ENCODE data around the gene ECHS1. TPM values are rescaled to one million over a fixed set of nuclear protein-coding genes. Genes with fewer than 3 reads are reported as not detected.

ECHS1 gene
- total RNA-seq, 1 experiment from 2014 or later = 37.3 TPM

DNA sequence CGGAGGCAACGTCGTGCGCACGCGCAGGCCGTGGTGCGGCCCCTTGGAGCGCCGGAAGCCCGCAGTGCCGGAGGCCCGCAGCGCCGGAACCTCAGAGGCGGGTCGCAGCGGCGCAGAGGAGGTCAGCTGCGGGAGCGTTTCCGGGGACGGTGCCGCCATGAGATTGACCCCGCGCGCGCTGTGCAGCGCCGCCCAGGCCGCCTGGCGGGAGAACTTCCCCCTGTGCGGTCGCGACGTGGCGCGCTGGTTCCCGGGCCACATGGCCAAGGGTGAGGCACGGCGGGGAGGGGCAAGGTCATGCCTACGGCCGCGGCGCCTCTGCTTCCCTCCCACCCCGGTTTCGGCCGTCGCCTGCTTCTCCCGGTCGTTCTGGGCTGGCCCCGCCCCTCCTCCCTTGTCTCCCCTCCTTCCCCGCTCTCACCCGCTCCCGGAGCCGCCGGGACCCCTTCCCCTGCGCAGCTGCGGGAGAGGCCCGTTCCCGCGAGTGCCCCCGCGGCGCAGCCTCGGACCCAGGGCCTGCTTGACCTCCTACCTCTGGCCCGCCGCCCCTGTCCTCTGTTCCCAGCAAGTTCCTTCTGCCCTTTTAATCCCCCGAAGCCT lies 21.0 kb upstream of the ECHS1 start, which contains the start of gene MTG1:
Gene MTG1 (plus strand): TSS at position 94 of the 600 bp plus-strand sequence. CDS start 64 bp downstream, at position 158.
- peak within 1 kb of the TSS; percentile 56; the same call in 1 of the 2 replicates for H2AFZ ChIP-seq (ENCODE audit: low read length)
- no peaks in the 10 kb centered on the region for H3K27me3 ChIP-seq (ENCODE audit: low read length)
- H3K9ac ChIP-seq (ENCODE audit: low read length) = peak within 1 kb of the TSS; percentile 96
- H4K20me1 ChIP-seq (ENCODE audit: insufficient read depth, low read depth, low read length) = no peaks in the 10 kb centered on the region
- peak within 1 kb of the TSS; percentile 97 for H3K4me2 ChIP-seq (ENCODE audit: low read depth, low read length, poor library complexity, severe bottlenecking)
- peak within 1 kb of the TSS; percentile 56; the same call in 1 of the 2 replicates for H3K27ac ChIP-seq (ENCODE audit: low read length)
- DNase-seq = peak; percentile 99
- peak within 1 kb of the TSS; percentile 98 for H3K4me3 ChIP-seq (ENCODE audit: low read length)
- peaks cover 43% of the 10 kb centered on the region for H3K4me1 ChIP-seq (ENCODE audit: low read length)
- no peaks in the 10 kb centered on the region for H3K9me3 ChIP-seq (ENCODE audit: low read length)
- peaks cover 12% of the 10 kb centered on the region for H3K36me3 ChIP-seq (ENCODE audit: insufficient read depth, low read length)
- peaks cover 34% of the 10 kb centered on the region for H3K79me2 ChIP-seq (ENCODE audit: low read length)
- H3K9me2 ChIP-seq (replicated peaks; ENCODE audit: insufficient read depth, low read length) = no peaks in the 10 kb centered on the region

DNA sequence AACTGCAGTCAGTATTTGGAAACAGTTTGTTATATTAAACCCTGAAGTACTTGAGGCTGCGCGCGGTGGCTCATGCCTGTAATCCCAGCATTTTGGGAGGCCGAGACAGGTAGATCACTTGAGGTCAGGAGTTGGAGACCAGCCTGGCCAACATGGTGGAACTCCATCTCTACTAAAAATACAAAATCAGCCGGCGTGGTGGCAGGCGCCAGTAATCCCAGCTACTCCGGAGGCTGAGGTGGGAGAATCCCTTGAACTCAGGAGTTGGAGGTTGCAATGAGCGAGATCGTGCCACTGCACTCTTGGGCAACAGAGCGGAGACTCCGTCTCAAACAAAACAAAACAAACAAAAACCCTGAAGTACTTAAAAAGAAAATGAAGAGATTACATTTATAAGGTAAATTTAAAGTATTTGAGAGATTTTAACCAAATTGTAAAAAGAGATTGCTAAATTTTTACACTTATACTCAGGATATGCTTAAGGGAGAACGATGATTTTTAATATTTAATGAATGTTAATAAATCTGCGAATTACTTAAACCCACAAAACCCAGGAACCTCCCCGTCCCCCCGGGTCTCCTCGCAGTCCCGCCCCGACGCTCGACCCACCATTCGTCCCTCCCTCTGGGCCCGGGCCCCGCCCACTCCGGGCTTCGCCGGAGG lies 20.4 kb upstream of the ECHS1 start:
- Histone ChIP-seq H3K4me3 (ENCODE audit: low read length) (peak overlapping the region; percentile 33), H3K9ac (ENCODE audit: low read length) (peak overlapping the region; percentile 46), H3K36me3 (ENCODE audit: insufficient read depth, low read length) (peaks cover 12% of the 10 kb centered on the region), H2AFZ (ENCODE audit: low read length) (0 out of 2 replicates have a peak overlapping the region, but pooled peaks have one; percentile 51), H3K27ac (ENCODE audit: low read length) (no peak overlapping the region), H3K27me3 (ENCODE audit: low read length) (no peaks in the 10 kb centered on the region), H3K4me2 (ENCODE audit: low read depth, low read length, poor library complexity, severe bottlenecking) (peak overlapping the region; percentile 70), H3K79me2 (ENCODE audit: low read length) (peaks cover 33% of the 10 kb centered on the region), H3K9me2 (replicated peaks; ENCODE audit: insufficient read depth, low read length) (no peaks in the 10 kb centered on the region), H3K9me3 (ENCODE audit: low read length) (no peaks in the 10 kb centered on the region), H4K20me1 (ENCODE audit: insufficient read depth, low read depth, low read length) (no peaks in the 10 kb centered on the region), H3K4me1 (ENCODE audit: low read length) (peaks cover 47% of the 10 kb centered on the region)
- no peak for DNase-seq

DNA sequence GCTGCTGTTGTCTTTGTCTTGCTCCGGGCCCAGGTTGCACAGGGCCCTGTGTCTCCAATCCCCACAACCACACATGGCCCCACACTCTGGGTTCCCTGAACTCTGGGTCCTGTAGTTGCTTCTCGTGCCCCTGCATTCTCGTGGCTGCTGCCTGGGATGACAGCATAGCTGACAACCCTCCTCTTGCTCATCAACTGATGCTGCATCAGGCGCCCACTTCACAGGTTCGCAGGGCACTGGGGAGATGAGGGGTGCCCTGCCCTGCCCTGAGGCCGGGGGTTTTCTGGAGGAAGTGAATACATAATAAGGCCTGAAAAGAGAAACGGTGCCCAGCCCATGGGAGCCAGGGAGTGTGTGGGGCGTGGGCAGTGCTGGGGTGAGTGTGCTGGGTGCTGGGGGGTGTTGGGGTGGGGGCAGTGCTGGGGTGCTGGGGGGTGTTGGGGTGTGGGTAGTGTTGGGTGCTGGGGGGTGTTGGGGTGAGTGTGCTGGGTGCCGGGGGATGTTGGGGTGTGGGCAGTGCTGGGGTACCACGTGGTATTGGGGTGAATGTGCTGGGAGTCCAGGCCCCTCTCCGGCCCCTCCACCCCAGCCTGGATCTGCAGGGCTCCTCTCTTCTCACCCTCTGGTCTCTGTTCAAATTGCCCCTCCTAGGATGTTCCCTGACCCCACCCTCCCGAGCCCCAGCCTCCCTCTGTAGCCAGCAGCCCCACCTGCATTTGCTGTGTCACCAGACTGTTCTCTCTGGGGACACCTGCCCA lies 18.8 kb upstream of the ECHS1 start:
- Histone ChIP-seq H3K4me2 (ENCODE audit: low read depth, low read length, poor library complexity, severe bottlenecking) (no peak overlapping the region), H3K9me2 (replicated peaks; ENCODE audit: insufficient read depth, low read length) (no peaks in the 10 kb centered on the region), H3K9me3 (ENCODE audit: low read length) (no peaks in the 10 kb centered on the region), H4K20me1 (ENCODE audit: insufficient read depth, low read depth, low read length) (no peaks in the 10 kb centered on the region), H3K27ac (ENCODE audit: low read length) (no peak overlapping the region), H3K36me3 (ENCODE audit: insufficient read depth, low read length) (peaks cover 9% of the 10 kb centered on the region), H3K27me3 (ENCODE audit: low read length) (no peaks in the 10 kb centered on the region), H3K9ac (ENCODE audit: low read length) (no peak overlapping the region), H3K79me2 (ENCODE audit: low read length) (peaks cover 25% of the 10 kb centered on the region), H3K4me3 (ENCODE audit: low read length) (no peak overlapping the region), H2AFZ (ENCODE audit: low read length) (no peak overlapping the region), H3K4me1 (ENCODE audit: low read length) (peaks cover 52% of the 10 kb centered on the region)
- DNase-seq = no peak

DNA sequence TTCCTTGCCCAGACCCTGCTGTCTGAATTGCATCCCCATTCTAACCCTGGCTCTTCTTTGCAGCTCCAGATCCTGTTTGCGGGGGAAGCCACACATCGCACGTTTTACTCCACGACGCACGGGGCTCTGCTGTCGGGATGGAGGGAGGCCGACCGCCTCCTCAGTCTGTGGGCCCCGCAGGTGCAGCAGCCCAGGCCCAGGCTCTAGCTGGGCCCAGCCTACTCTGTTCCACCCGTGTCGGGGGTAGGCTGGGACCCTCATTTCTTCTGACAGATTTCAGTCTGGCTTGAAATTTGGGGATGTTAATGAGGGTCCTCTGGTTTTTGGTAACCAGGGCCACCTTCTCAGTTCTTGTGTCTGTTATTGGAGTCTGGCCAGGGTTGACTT lies 18.1 kb upstream of the ECHS1 start:
- Histone ChIP-seq H3K4me3 (ENCODE audit: low read length) (no peak overlapping the region), H3K4me2 (ENCODE audit: low read depth, low read length, poor library complexity, severe bottlenecking) (no peak overlapping the region), H3K79me2 (ENCODE audit: low read length) (peaks cover 22% of the 10 kb centered on the region), H3K9me2 (replicated peaks; ENCODE audit: insufficient read depth, low read length) (no peaks in the 10 kb centered on the region), H3K9me3 (ENCODE audit: low read length) (no peaks in the 10 kb centered on the region), H3K9ac (ENCODE audit: low read length) (no peak overlapping the region), H3K27me3 (ENCODE audit: low read length) (no peaks in the 10 kb centered on the region), H3K4me1 (ENCODE audit: low read length) (peaks cover 52% of the 10 kb centered on the region), H2AFZ (ENCODE audit: low read length) (no peak overlapping the region), H3K36me3 (ENCODE audit: insufficient read depth, low read length) (peaks cover 7% of the 10 kb centered on the region), H4K20me1 (ENCODE audit: insufficient read depth, low read depth, low read length) (no peaks in the 10 kb centered on the region), H3K27ac (ENCODE audit: low read length) (no peak overlapping the region)
- DNase-seq = no peak

DNA sequence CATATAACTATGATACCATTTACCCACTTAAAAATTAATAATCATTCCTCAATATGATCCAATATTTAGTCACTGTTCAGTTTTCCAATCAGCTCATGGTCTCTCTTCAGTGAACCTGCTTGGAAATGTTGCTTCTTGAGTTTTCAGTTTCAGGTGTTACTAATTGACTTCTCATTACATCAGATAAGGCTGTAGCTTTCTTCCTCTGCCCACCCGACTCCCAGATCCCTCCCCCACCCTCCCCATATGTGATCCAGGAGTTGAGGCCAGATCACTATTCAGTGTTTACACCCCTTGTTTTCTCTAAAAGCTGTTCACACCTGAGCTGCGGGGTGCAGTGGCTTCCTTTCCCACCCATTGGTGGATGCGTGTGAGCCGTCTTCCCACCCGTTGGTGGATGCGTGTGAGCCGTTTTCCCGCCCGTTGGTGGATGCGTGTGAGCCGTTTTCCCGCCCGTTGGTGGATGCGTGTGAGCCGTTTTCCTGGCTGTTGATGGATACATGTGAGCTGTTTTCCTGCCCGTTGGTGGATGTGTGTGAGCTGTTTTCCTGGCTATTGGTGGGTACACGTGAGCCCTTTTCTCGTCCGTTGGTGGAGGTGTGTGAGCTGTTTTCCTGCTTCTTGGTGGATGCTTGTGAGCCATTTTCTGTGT lies 17.6 kb upstream of the ECHS1 start:
- H4K20me1 ChIP-seq (ENCODE audit: insufficient read depth, low read depth, low read length) = no peaks in the 10 kb centered on the region
- H3K9me3 ChIP-seq (ENCODE audit: low read length) = no peaks in the 10 kb centered on the region
- peak overlapping the region; percentile 79; the same call in 1 of the 2 replicates for H3K27ac ChIP-seq (ENCODE audit: low read length)
- peaks cover 16% of the 10 kb centered on the region for H3K79me2 ChIP-seq (ENCODE audit: low read length)
- peak overlapping the region; percentile 66; the same call in 1 of the 2 replicates for H3K9ac ChIP-seq (ENCODE audit: low read length)
- peaks cover 52% of the 10 kb centered on the region for H3K4me1 ChIP-seq (ENCODE audit: low read length)
- DNase-seq = no peak
- H3K9me2 ChIP-seq (replicated peaks; ENCODE audit: insufficient read depth, low read length) = no peaks in the 10 kb centered on the region
- H2AFZ ChIP-seq (ENCODE audit: low read length) = no peak overlapping the region
- peak overlapping the region; percentile 82 for H3K4me2 ChIP-seq (ENCODE audit: low read depth, low read length, poor library complexity, severe bottlenecking)
- peaks cover 2% of the 10 kb centered on the region for H3K36me3 ChIP-seq (ENCODE audit: insufficient read depth, low read length)
- H3K27me3 ChIP-seq (ENCODE audit: low read length) = no peaks in the 10 kb centered on the region
- H3K4me3 ChIP-seq (ENCODE audit: low read length) = peak overlapping the region; percentile 64; the same call in 1 of the 2 replicates

DNA sequence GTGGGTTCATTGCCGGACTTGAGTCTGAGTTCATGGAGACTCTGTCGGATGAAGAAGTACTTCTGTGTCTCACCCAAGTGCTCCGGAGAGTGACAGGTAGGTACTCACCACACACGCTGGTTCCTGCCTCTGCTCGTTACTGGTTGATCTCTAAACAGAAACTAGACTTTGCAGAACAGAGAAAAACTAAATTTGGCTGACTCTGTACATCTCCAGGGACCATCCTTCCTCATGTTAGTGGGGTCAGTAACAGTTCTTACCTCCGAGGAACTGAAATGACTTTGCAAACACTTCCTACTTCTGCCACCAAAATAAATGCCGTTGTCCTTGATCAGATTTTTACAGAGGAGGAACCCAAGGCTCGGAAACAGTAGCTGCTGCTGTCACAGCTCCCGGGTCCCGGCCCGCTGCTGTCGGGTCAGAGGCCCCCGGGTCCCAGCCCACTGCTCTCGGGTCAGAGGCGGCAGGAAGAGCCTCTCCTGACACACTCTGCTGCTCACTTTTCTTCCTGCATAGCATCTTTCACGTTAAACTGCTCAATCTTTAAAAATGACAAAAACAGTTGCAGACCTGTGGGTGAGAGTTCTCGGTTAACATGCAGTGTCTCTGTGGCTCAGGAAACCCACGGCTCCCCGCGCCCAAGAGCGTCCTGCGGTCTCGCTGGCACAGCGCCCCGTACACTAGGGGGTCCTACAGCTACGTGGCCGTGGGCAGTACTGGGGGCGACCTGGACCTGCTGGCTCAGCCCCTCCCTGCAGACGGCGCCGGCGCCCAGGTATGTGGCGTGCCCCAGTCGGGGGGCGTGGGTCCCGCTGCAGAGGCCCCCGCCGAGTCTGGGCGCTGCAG lies 16.0 kb upstream of the ECHS1 start:
- peaks cover 1% of the 10 kb centered on the region; the same call in 1 of the 2 replicates for H3K79me2 ChIP-seq (ENCODE audit: low read length)
- DNase-seq = peak; percentile 97
- H3K4me2 ChIP-seq (ENCODE audit: low read depth, low read length, poor library complexity, severe bottlenecking) = peak overlapping the region; percentile 82
- H3K4me3 ChIP-seq (ENCODE audit: low read length) = peak overlapping the region; percentile 64
- H2AFZ ChIP-seq (ENCODE audit: low read length) = peak overlapping the region; percentile 89
- no peaks in the 10 kb centered on the region for H3K9me3 ChIP-seq (ENCODE audit: low read length)
- peaks cover 42% of the 10 kb centered on the region for H3K4me1 ChIP-seq (ENCODE audit: low read length)
- peak overlapping the region; percentile 79 for H3K27ac ChIP-seq (ENCODE audit: low read length)
- H3K9ac ChIP-seq (ENCODE audit: low read length) = peak overlapping the region; percentile 66
- no peaks in the 10 kb centered on the region for H3K27me3 ChIP-seq (ENCODE audit: low read length)
- no peaks in the 10 kb centered on the region for H3K36me3 ChIP-seq (ENCODE audit: insufficient read depth, low read length)
- H3K9me2 ChIP-seq (replicated peaks; ENCODE audit: insufficient read depth, low read length) = no peaks in the 10 kb centered on the region
- no peaks in the 10 kb centered on the region for H4K20me1 ChIP-seq (ENCODE audit: insufficient read depth, low read depth, low read length)

DNA sequence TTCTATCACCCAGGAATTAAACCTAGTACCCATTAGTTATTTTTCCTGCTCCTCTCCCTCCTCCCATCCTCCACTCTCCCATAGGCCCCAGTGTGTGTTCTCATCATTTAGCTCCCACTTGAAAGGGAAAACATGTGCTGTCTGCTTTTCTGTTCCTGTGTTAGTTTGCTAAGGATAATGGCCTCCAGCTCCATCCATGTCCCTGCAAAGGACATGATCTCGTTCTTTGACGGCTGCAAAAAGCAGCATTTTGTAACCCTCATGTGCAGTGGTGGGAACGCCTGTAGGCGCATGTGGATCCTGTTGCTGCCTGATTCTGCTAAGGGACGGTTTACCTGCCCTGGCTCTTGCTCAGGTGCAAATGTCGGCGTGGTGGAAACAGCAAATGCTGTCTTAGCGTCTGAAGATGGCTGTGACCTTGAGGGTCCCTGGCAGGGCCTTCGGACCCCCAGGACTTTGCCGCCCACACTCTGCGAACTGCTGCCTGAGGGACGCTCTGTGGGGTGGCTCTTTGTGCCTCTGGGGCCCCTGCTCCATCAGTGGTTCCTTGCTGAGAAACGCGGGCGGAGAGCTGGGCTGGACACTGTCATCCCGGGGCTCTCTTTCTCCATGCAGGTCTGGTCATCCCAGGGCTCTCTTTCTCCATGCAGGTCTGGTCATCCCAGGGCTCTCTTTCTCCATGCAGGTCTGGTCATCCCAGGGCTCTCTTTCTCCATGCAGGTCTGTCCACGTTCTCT lies 15.2 kb upstream of the ECHS1 start:
- Histone ChIP-seq H3K9me2 (replicated peaks; ENCODE audit: insufficient read depth, low read length) (no peaks in the 10 kb centered on the region), H3K9ac (ENCODE audit: low read length) (peak overlapping the region; percentile 66), H3K27ac (ENCODE audit: low read length) (peak overlapping the region; percentile 79), H3K79me2 (ENCODE audit: low read length) (no peaks in the 10 kb centered on the region), H3K27me3 (ENCODE audit: low read length) (no peaks in the 10 kb centered on the region), H3K36me3 (ENCODE audit: insufficient read depth, low read length) (no peaks in the 10 kb centered on the region), H3K9me3 (ENCODE audit: low read length) (no peaks in the 10 kb centered on the region), H3K4me2 (ENCODE audit: low read depth, low read length, poor library complexity, severe bottlenecking) (peak overlapping the region; percentile 82), H3K4me1 (ENCODE audit: low read length) (peaks cover 39% of the 10 kb centered on the region), H3K4me3 (ENCODE audit: low read length) (peak overlapping the region; percentile 64), H2AFZ (ENCODE audit: low read length) (peak overlapping the region; percentile 89; the same call in 1 of the 2 replicates), H4K20me1 (ENCODE audit: insufficient read depth, low read depth, low read length) (no peaks in the 10 kb centered on the region)
- DNase-seq = peak; percentile 57

Data from Karpas-422 (cell line).